ENCODE results near the gene GPC3.

DNA sequence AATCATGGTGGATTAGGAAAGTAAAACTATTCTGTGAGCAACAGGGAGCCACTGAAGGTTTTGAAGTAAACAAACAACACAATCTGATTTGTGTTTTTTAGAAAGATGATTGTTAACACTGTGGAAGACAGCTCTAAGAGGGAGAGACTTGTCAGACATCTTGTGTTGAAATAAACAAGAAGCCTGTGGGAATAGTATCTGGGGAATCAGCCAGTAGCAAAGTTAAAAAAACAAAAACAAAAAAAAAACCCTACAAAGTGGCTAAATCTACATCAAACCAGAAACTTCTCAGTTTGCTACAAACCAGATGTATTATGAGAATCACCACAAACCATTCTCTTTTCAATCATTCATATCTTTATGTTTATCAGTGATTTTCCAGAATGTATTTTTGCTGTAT, 444.4 kb downstream of the GPC3 start:
- TF ChIP-seq, protein P1, sequence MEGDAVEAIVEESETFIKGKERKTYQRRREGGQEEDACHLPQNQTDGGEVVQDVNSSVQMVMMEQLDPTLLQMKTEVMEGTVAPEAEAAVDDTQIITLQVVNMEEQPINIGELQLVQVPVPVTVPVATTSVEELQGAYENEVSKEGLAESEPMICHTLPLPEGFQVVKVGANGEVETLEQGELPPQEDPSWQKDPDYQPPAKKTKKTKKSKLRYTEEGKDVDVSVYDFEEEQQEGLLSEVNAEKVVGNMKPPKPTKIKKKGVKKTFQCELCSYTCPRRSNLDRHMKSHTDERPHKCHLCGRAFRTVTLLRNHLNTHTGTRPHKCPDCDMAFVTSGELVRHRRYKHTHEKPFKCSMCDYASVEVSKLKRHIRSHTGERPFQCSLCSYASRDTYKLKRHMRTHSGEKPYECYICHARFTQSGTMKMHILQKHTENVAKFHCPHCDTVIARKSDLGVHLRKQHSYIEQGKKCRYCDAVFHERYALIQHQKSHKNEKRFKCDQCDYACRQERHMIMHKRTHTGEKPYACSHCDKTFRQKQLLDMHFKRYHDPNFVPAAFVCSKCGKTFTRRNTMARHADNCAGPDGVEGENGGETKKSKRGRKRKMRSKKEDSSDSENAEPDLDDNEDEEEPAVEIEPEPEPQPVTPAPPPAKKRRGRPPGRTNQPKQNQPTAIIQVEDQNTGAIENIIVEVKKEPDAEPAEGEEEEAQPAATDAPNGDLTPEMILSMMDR (IDR thresholded peaks at IDR 0.05): no peak
- TF ChIP-seq POLR2A (IDR thresholded peaks at IDR 0.05) (no peak), POLR2AphosphoS5 (IDR thresholded peaks at IDR 0.05) (no peak)
